Heart left ventricle (tissue), 16 donors: Measurements from ENCODE around the gene LIN52. TPM values are rescaled to one million over a fixed set of nuclear protein-coding genes. Genes with fewer than 3 reads are reported as not detected.

Experiments used
- ATAC-seq, 4 donors: fragments of 200-7000 bp; cut with Tn5 transposase; one replicate each; pipeline ENCODE4 v1.9.1; 2020 to 2022; ENCODE audit warnings: moderate library complexity in 4 of 4, mild to moderate bottlenecking in 3 of 4, moderate number of reproducible peaks in 1 of 4
- DNase-seq, 5 donors: peaks; one replicate each; pipeline ENCODE4 v3.0.0-alpha.2; 2020
- H3K27ac ChIP-seq, 12 donors: fragments of 200-600 bp; sonication (generic) in 4 of 12; one replicate each; pipeline versions ENCODE4 v1.5.0 to v1.8.0; 2016 to 2022; ENCODE audit warnings: mild to moderate bottlenecking in 2 of 12
- H3K27me3 ChIP-seq, 9 donors: fragments of 200-600 bp; sonication (generic) in 2 of 9; one replicate each; pipeline versions ENCODE4 v1.5.1 to v1.8.0; 2016 to 2022; ENCODE audit warnings: mild to moderate bottlenecking in 3 of 9
- H3K36me3 ChIP-seq, 9 donors: fragments of 200-600 bp; sonication (generic) in 2 of 9; one replicate each; pipeline versions ENCODE4 v1.5.0 to v1.8.0; 2018 to 2022; ENCODE audit warnings: mild to moderate bottlenecking in 2 of 9
- H3K4me1 ChIP-seq, 12 donors: fragments of 200-600 bp; sonication (generic) in 4 of 12; one replicate each; pipeline versions ENCODE4 v1.5.0 to v1.8.0; 2016 to 2022; ENCODE audit warnings: mild to moderate bottlenecking in 3 of 12
- H3K4me3 ChIP-seq, 12 donors: fragments of 200-600 bp; sonication (generic) in 4 of 12; one replicate each; pipeline versions ENCODE4 v1.5.0 to v1.8.0; 2017 to 2022; ENCODE audit warnings: mild to moderate bottlenecking in 9 of 12, moderate library complexity in 4 of 12
- H3K9me3 ChIP-seq, 12 donors: fragments of 200-600 bp; sonication (generic) in 4 of 12; one replicate each; pipeline versions ENCODE4 v1.5.0 to v1.8.0; 2016 to 2022; ENCODE audit warnings: mild to moderate bottlenecking in 1 of 12
- POLR2A ChIP-seq, 2 donors: fragments of 450-650 bp; IDR thresholded peaks; one replicate each; pipeline ENCODE4 v1.6.1; 2017; ENCODE audit warnings: antibody characterized with exemption in 2 of 2, mild to moderate bottlenecking in 2 of 2, moderate library complexity in 2 of 2
- WGBS, 4 donors: extraction: QIAGEN DNeasy Blood & Tissue Kit in 2 of 4; methylation state at CpG; one replicate each; pipeline versions ENCODE4 v1.1.5 to v1.1.7; 2013 to 2018; 5-methylcytosine and 5-hydroxymethylcytosine counted together
- intact Hi-C, 10 donors: fragments of 100-400 bp; cut with DNase I; formaldehyde crosslinking; loops; one replicate each; pipeline versions ENCODE4 v1.11.1 to v1.14.2; 2022
- polyA plus RNA-seq, 2 donors: library from polyadenylated mRNA; stranded (reverse); fragments of 200-250 nt; gene quantifications; one replicate each; pipeline ENCODE4 v1.2.3, GENCODE V29; 2013
- total RNA-seq, 9 donors: library from RNA; depleted of rRNA in 2 of 9; stranded (reverse); fragments of >200 nt in 2 of 9; fragmentation: NEBNext Ultra II Directional in 3 of 9; extraction: Animal tissue kit (Norgen Biotek cat#: 25700) in 3 of 9; gene quantifications; one replicate each; pipeline versions ENCODE4 v1.1.0 to v1.2.4, GENCODE V29; 2016 to 2023
- TF ChIP-seq, protein P1 (sequence below), 12 donors: fragments of 200-600 bp; sonication (generic) in 4 of 12; IDR thresholded peaks; one replicate each; pipeline versions ENCODE4 v1.5.0 to v1.8.0; 2018 to 2022; ENCODE audit warnings: antibody characterized with exemption in 12 of 12, mild to moderate bottlenecking in 5 of 12
- donor health status: ischemic (EF 13 %, LVEDD 7.1; RV severe dilation, severe dysfunction).
- donor health status: healthy with polysubstance abuse.
- donor health status: DM: no; HTN: yes; CAD: no.
- donor health status: DM: no; HTN: no; CAD: no.
- donor health status: ischemic (EF 25% LVEDD 6.9; RV normal size, moderate dysfunction).
- donor health status: ischemic (EF 25% LVEDD 5.7; RV mildly dilated, moderate dysfunction).
- donor health status: healthy.
- donor health status: DM: yes; HTN: yes; CAD: no.
- donor health status: ischemic (EF 35%, LVEDD 5.7; RV mildly dilated, moderate dysfunction).
- donor health status: nonischemic (EF 11% LVEDD 7.7; RV severe dilation, severe dysfunction).
- donor health status: DM: yes; HTN: yes; CAD: no.
- donor health status: PGD.
- donor health status: ischemic (EF 29% LVEDD 5.4; RV normal size, mild dysfunction).
- donor health status: nonischemic (EF 23%, LVEDD 6.1; RV moderate dilation, normal function).

The LIN52 gene
- total and polyA plus RNA-seq, 11 donors = 4.2 to 14.5 (median 8.9) TPM

DNA sequence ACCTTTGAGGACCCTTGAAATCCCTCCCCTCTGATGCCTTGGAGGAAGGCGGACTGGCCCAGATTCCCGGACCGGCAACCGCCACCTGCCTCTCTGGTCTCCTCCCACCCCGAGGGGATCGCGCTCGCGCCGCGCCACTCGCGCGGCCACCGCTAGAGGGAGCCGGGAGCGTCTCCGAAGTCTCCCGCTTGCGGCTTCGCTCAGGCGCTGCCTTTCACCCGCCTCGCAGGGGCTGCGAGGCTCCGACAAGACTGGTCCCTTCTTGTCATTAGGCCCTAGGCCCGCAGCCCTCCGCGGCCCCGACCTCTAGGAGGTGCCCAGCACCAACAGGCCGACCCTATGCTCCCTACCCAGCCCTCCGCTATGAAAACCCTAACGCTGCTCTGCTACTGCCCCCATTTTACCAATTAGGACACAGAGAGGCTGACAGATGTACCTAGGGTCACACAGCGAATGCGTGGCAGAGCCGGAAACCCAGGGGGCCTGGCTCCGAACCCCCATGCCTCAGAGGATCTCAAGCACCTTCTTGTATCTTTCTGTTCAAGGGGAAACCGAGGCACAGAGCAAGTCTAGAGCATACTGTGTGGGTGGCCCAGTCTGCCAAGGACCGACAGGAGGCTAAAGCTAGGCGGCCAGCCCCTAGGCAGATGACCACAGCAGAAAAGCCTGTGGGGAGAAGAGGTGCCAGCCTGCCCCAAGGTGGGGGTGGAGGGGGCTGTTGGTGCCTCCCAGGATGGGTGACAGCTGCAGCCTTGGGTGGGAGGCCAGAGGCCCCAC, 133.1 kb downstream of the LIN52 start:
- 9 to 12% (median 12%) methylated on average over 30 to 40 of the region's 40 CpGs for WGBS, 4 donors
- no peak overlapping the region for H3K27ac ChIP-seq
- H3K9me3 ChIP-seq = no peaks in the 10 kb centered on the region
- TF ChIP-seq POLR2A (IDR thresholded peaks at IDR 0.05) = no peak
- TF ChIP-seq, protein P1, sequence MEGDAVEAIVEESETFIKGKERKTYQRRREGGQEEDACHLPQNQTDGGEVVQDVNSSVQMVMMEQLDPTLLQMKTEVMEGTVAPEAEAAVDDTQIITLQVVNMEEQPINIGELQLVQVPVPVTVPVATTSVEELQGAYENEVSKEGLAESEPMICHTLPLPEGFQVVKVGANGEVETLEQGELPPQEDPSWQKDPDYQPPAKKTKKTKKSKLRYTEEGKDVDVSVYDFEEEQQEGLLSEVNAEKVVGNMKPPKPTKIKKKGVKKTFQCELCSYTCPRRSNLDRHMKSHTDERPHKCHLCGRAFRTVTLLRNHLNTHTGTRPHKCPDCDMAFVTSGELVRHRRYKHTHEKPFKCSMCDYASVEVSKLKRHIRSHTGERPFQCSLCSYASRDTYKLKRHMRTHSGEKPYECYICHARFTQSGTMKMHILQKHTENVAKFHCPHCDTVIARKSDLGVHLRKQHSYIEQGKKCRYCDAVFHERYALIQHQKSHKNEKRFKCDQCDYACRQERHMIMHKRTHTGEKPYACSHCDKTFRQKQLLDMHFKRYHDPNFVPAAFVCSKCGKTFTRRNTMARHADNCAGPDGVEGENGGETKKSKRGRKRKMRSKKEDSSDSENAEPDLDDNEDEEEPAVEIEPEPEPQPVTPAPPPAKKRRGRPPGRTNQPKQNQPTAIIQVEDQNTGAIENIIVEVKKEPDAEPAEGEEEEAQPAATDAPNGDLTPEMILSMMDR (IDR thresholded peaks at IDR 0.05) = peak; percentile 79 to 95 (median 88)
- peaks cover 0 to 59% (median 18%) of the 10 kb centered on the region in 9 donors for H3K27me3 ChIP-seq
- H3K4me1 ChIP-seq = peaks cover 0 to 13% (median 0%) of the 10 kb centered on the region in 12 donors
- ATAC-seq (peak in 3 of 4 donors; percentile 75 to 94 (median 77)), DNase-seq (peak; percentile 53 to 86 (median 63))
- H3K4me3 ChIP-seq = peak overlapping the region in 5 of 12 donors; percentile 20 to 33 (median 29)
- intact Hi-C loops = loop anchor here in 5 of 10 donors (2.0 to 5.0 kb wide), 2 partner anchors 33 to 34 kb away; no protein-coding TSS in a partner anchor
- H3K36me3 ChIP-seq = no peaks in the 10 kb centered on the region

GRCh38 chr14:74218462-74218861, 133.7 kb downstream of the LIN52 start:
- Histone ChIP-seq H3K27me3 (peaks cover 0 to 59% (median 18%) of the 10 kb centered on the region in 9 donors), H3K36me3 (no peaks in the 10 kb centered on the region), H3K4me3 (no peak overlapping the region), H3K27ac (no peak overlapping the region), H3K4me1 (peaks cover 0 to 13% (median 0%) of the 10 kb centered on the region in 12 donors), H3K9me3 (no peaks in the 10 kb centered on the region)
- WGBS, 4 donors = 38 to 47% (median 39%) methylated on average over 4 of the region's 4 CpGs
- intact Hi-C loops = loop anchor here in 5 of 10 donors (2.0 to 5.0 kb wide), 2 partner anchors 32 to 34 kb away; no protein-coding TSS in a partner anchor
- no peak for TF ChIP-seq POLR2A (IDR thresholded peaks at IDR 0.05)
- TF ChIP-seq, protein P1 (IDR thresholded peaks at IDR 0.05) = no peak
- DNase-seq = no peak
- peak in 1 of 4 donors; percentile 10 for ATAC-seq

DNA sequence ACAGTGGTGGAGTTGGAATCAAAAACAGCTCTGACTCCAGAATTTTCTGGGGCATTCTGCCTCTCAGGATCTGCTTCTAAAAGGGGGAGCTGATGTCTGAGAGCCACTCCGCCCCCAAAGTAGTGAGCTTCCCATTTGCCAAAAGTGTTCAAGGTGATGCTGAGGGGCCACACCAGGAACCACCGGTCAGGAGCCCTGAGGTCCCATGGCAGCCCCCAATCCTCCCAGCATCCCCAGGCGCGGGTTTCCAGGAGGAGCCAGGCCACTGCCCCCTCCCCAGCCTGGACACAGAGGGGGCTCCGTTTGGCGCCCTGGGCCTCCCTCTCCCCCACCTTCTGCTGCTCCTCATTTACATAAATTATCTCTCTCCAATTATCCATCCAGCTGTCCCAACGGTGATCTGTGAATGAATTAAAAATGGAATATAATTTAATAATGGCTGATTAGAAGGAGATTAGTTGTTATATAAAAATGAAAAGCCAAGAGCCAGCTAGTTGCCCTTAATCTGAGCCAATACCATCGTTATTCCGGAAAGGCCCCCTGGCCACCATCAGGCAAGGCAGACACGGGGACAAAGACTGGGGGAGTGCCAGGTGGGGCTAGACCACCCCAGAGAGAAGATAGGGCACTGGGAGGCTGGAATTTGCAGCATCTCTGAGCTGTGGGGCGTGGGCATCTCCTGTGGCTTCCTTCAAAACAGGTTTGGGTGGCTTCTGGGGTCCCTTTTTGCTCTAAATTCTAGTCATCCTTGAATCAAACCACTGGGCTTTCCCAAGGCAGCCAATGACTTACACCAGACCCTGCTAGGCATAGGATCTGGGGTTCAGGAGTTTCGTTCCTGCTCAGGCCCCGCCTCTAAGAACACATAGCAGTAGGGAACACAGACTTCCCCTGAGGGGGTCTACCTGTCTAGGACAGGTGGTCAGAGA, 134.8 kb downstream of the LIN52 start:
- TF ChIP-seq, protein P1 (IDR thresholded peaks at IDR 0.05) = no peak
- no peak for TF ChIP-seq POLR2A (IDR thresholded peaks at IDR 0.05)
- DNase-seq (no peak), ATAC-seq (no peak)
- no peaks in the 10 kb centered on the region for H3K9me3 ChIP-seq
- intact Hi-C loops = loop anchor here in 5 of 10 donors (2.0 to 5.0 kb wide), 2 partner anchors 31 to 33 kb away; no protein-coding TSS in a partner anchor
- H3K4me3 ChIP-seq = no peak overlapping the region
- no peak overlapping the region for H3K27ac ChIP-seq
- 65 to 73% (median 66%) methylated on average over 10 to 13 of the region's 13 CpGs for WGBS, 4 donors
- peaks cover 0 to 69% (median 18%) of the 10 kb centered on the region in 9 donors for H3K27me3 ChIP-seq
- H3K4me1 ChIP-seq = peaks cover 0 to 13% (median 0%) of the 10 kb centered on the region in 12 donors
- no peaks in the 10 kb centered on the region for H3K36me3 ChIP-seq
